IPS-18c (cell line): Measurements from ENCODE around the gene ZC3H10.

ENCODE experiments used
- H3K4me3 ChIP-seq: 2 replicates; pipeline ENCODE4 v1.7.0; 2013; ENCODE audit warnings: low read depth, mild to moderate bottlenecking, low read length, moderate library complexity; ENCODE audit not compliant: insufficient read depth
- H3K9me3 ChIP-seq: one replicate; pipeline ENCODE4 v1.6.1; 2013; ENCODE audit warnings: mild to moderate bottlenecking, low read length, moderate library complexity; ENCODE audit not compliant: control insufficient read depth, insufficient read depth

ZC3H10 gene

DNA sequence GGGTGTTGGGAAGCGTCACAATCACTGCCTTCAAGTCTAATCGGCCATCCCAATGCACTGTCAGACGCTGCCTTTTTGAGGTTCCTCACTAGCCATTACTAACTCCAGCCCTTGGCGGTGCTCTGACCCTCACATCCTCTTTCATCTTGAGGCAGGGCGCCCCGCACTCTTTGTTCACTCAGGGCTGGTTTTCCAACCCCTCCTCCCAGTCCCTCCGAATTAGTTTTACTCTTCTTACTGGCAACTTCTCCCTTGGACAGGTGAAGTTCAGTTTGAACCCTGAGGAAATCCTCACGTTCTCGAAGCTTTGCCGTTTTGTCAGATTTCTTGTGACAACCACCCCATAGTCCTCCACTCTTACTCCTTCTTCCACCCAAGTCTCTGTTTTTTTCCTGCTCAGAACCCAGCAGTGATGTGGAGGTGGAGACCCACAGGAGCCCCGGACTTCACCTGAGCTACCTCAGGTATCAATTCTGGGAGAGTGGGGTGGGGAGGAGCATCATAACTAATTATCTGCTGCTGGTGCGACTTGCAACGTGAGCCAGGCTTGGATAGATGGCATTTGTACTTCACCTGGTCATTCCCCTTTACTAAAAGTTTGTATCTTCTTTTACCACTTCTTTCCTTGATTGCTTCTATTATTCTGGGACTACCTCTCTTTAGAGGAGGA is 757 bp downstream of the ZC3H10 start:
- peak overlapping the region; percentile 93 for H3K4me3 ChIP-seq
- no peaks in the 10 kb centered on the region for H3K9me3 ChIP-seq

- H3K9me3 ChIP-seq, result no peaks in the 10 kb centered on the region
- peak overlapping the region; percentile 93; the same call in 1 of the 2 replicates for H3K4me3 ChIP-seq
These were observed 1.3 kb downstream of the ZC3H10 start for GRCh38 chr12:56119361-56119796.

GRCh38 chr12:56120158-56120846 is 2.2 kb downstream of the ZC3H10 start:
- H3K4me3 ChIP-seq, result no peak overlapping the region
- H3K9me3 ChIP-seq, result no peaks in the 10 kb centered on the region

GRCh38 chr12:56121204-56121870 is 3.3 kb downstream of the ZC3H10 start:
- Histone ChIP-seq H3K9me3 (no peaks in the 10 kb centered on the region), H3K4me3 (no peak overlapping the region)

DNA sequence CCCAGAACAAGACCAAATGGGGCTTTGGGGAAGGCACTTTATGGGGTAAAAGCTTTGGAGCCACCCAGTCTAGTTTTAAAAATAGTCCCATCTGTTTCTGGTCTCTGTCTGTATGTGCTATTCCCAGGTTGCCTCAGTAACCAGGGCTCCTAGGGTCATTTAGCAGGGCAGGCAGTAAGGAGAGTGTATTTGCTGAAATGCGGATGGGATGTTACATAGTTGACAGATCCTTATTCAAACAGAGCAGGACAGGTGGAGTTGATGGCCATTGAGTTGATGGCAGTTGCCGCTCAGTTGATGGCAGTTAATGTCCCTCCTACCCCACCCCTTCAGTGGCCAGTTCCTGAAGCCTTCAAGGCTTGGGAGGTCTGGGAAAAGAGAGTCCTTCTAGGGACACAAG is 4.6 kb downstream of the ZC3H10 start:
- H3K4me3 ChIP-seq, result no peak overlapping the region
- H3K9me3 ChIP-seq, result no peaks in the 10 kb centered on the region

DNA sequence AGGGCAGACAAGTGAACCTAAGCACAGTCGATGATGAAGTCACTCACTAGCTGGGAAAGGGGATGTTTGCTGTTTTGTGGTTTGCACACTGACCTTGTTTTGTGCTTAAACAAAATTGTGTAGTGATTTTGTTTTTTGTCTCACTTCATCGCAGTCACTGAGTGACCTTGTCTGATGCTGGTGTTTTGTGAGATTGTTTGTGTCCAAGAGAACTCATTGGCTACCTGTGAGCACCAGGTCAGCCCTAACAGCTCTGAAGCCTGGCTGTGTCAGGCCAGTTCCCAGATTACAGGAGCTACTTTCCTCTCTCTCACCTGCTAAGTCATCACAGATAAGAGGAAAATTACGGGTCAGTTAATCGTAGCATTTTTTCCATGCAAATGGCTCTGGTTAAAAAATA is 6.1 kb downstream of the ZC3H10 start:
- Histone ChIP-seq H3K4me3 (no peak overlapping the region), H3K9me3 (no peaks in the 10 kb centered on the region)

DNA sequence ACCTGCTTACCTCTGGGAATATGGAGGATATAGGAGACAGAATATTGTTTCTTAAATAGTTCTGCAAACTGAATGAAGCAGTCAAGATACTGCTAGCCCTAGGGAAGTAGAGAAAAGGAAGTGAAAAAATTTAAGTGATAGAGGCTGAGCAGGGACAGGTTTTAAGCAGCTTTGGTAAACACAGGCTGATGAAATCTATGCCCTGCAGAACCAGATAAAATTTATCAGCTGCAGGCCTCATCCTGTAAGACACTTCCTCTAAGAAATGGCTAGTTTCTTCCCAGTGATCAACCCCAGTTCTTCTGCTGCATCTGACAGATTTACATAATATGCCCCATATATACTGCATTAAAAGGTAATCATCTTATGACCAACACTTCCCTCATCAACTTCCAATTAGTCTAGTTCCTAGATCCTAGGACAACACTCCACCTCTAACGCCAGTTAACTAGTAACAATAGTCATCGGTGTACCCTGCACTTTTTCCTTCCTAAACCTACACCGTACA is 8.7 kb downstream of the ZC3H10 start:
- no peak overlapping the region for H3K4me3 ChIP-seq

GRCh38 chr12:56127485-56127887 is 9.4 kb downstream of the ZC3H10 start:
- Histone ChIP-seq H3K9me3 (no peaks in the 10 kb centered on the region), H3K4me3 (no peak overlapping the region; the same call in 1 of the 2 replicates)

More for the DNA sequence above, 8.7 kb downstream of the ZC3H10 start:
- H3K9me3 ChIP-seq, result no peaks in the 10 kb centered on the region

GRCh38 chr12:56127888-56128669 is 10.0 kb downstream of the ZC3H10 start, which contains the start of gene ESYT1:
Gene ESYT1, plus strand, starts transcription at chr12:56128267. Its CDS starts 53 bp downstream, at chr12:56128320.
- no peaks in the 10 kb centered on the region for H3K9me3 ChIP-seq
- peak within 1 kb of the TSS; percentile 83 for H3K4me3 ChIP-seq

- H3K9me3 ChIP-seq, result no peaks in the 10 kb centered on the region
- H3K4me3 ChIP-seq, result peak overlapping the region; percentile 83
These were observed 10.7 kb downstream of the ZC3H10 start for GRCh38 chr12:56128670-56129205.

GRCh38 chr12:56129206-56129941 is 11.3 kb downstream of the ZC3H10 start:
- peak overlapping the region; percentile 83 for H3K4me3 ChIP-seq
- no peaks in the 10 kb centered on the region for H3K9me3 ChIP-seq

DNA sequence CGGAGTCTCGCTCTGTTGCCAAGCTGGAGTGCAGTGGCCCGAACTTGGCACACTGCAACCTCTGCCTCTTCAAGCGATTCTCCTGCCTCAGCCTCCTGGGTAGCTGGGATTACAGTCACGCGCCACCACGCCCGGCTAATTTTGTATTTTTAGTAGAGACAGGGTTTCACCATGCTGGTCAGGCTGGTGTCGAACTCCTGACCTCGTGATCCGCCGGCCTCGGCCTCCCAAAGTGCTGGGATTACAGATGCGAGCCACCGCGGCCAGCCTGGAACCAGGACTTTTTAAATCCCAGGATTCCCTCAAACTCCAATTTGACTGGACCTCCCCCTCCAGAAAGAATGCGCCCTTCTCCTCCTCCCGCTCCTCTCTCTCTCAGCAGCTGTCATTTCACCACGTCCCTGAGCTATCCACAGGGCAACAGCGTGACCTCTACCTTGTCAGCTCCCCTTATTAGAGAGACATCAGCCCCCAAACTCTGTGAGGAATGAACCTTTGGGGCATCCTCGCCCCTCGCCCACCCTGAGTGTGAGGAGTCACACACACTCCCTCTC is 12.0 kb downstream of the ZC3H10 start:
- Histone ChIP-seq H3K4me3 (peak overlapping the region; percentile 83; the same call in 1 of the 2 replicates), H3K9me3 (no peaks in the 10 kb centered on the region)

DNA sequence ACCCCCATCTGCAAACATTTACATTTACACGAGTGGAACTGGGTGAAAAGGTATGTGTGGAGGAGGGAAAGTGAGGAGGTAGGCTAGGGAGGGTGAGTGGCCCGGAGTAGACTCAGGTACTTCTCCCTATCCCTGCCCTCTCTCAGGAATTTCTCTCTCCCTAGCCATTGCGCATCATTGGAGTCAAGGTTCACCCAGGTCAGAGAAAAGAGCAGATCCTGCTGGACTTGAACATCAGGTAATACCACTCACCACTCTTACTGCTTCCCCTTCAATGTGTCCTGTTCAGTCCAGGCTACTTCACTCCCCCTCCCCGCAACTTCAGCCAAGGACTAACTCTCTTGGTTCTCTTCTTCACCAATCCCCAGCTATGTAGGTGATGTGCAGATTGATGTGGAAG is 12.8 kb downstream of the ZC3H10 start:
- H3K4me3 ChIP-seq, result no peak overlapping the region
- no peaks in the 10 kb centered on the region for H3K9me3 ChIP-seq

GRCh38 chr12:56134897-56135296 is 16.8 kb downstream of the ZC3H10 start:
- H3K4me3 ChIP-seq, result no peak overlapping the region
- peaks cover 2% of the 10 kb centered on the region for H3K9me3 ChIP-seq

GRCh38 chr12:56137853-56138571 is 19.9 kb downstream of the ZC3H10 start:
- Histone ChIP-seq H3K4me3 (no peak overlapping the region), H3K9me3 (peaks cover 2% of the 10 kb centered on the region)
